GM12892 (cell line): ENCODE data around the gene LBHD1.
A peak's percentile ranks its signal among the peaks of the same experiment; 100 is the strongest.
"Not testable (repeated sequence)": the region's sequence is repeated elsewhere in the genome, so short reads cannot be mapped to it uniquely, and the experiment has no call there.

ENCODE experiments used
- DNase-seq: peaks from one replicate; pipeline ENCODE4 v3.0.0; 2011; ENCODE audit not compliant: insufficient read length
- FAIRE-seq: peaks from 2 replicates; lab custom pipeline; 2011; peaks lifted over from hg19 to GRCh38; lab: Jason Lieb, UNC
- POLR2A ChIP-seq: IDR thresholded peaks from 2 replicates; pipeline ENCODE4 v1.6.1; 2011; ENCODE audit warnings: low read depth, low read length, control low read depth
- POLR2AphosphoS5 ChIP-seq: IDR thresholded peaks from 2 replicates; pipeline ENCODE4 v1.6.1; 2011; ENCODE audit warnings: low read depth, low read length, control low read depth
- TAF1 ChIP-seq: IDR thresholded peaks from 2 replicates; pipeline ENCODE4 v1.6.1; 2011; ENCODE audit warnings: low read depth, mild to moderate bottlenecking, control low read depth, low read length, borderline replicate concordance

The LBHD1 gene

GRCh38 chr11:62632492-62632891 is 39.6 kb downstream of the LBHD1 start:
- DNase-seq (no peak), FAIRE-seq (no peak)
- TF ChIP-seq POLR2A (no peak), POLR2AphosphoS5 (no peak), TAF1 (no peak)

GRCh38 chr11:62627713-62628112 is 44.4 kb downstream of the LBHD1 start:
- FAIRE-seq (no peak), DNase-seq (no peak)
- no peak for TF ChIP-seq POLR2AphosphoS5
- TF ChIP-seq POLR2A = no peak
- no peak for TF ChIP-seq TAF1

GRCh38 chr11:62622476-62623089 is 49.5 kb downstream of the LBHD1 start:
- no peak for TF ChIP-seq TAF1
- no peak for TF ChIP-seq POLR2A
- no peak for TF ChIP-seq POLR2AphosphoS5
- no peak for FAIRE-seq
- DNase-seq = no peak

GRCh38 chr11:62621567-62622470 is 50.2 kb downstream of the LBHD1 start, which contains the start of gene B3GAT3:
B3GAT3 (minus strand) TSS chr11:62621986; CDS start chr11:62621947, 39 bp downstream.
- TF ChIP-seq POLR2AphosphoS5 (peak; percentile 87), TAF1 (no peak), POLR2A (peak; percentile 87)
- FAIRE-seq (peak; percentile 99), DNase-seq (peak; percentile 99)

GRCh38 chr11:62621027-62621566 is 51.0 kb downstream of the LBHD1 start:
- TF ChIP-seq POLR2AphosphoS5 (no peak), POLR2A (no peak), TAF1 (no peak)

GRCh38 chr11:62616957-62617356 is 55.1 kb downstream of the LBHD1 start:
- not testable (repeated sequence) for FAIRE-seq

More at GRCh38 chr11:62621027-62621566, 51.0 kb downstream of the LBHD1 start:
- DNase-seq (no peak), FAIRE-seq (peak; percentile 50)

GRCh38 chr11:62615521-62615920 is 56.5 kb downstream of the LBHD1 start:
- DNase-seq (no peak), FAIRE-seq (no peak)

More at GRCh38 chr11:62616957-62617356, 55.1 kb downstream of the LBHD1 start:
- not testable (repeated sequence) for DNase-seq

GRCh38 chr11:62614275-62614674 is 57.8 kb downstream of the LBHD1 start:
- no peak for FAIRE-seq
- DNase-seq = no peak
- TF ChIP-seq TAF1 (no peak), POLR2AphosphoS5 (no peak), POLR2A (no peak)

More at GRCh38 chr11:62615521-62615920, 56.5 kb downstream of the LBHD1 start:
- TF ChIP-seq TAF1 = no peak
- TF ChIP-seq POLR2A = no peak
- no peak for TF ChIP-seq POLR2AphosphoS5

- TF ChIP-seq TAF1 = no peak
- TF ChIP-seq POLR2AphosphoS5 = no peak
- no peak for TF ChIP-seq POLR2A
- FAIRE-seq = no peak
- DNase-seq = no peak
Measured at GRCh38 chr11:62613291-62613778, 58.7 kb downstream of the LBHD1 start.
